Liver (tissue), 9 donors: Measurements from ENCODE around the gene RWDD4. TPM values are rescaled to one million over a fixed set of nuclear protein-coding genes. Genes with fewer than 3 reads are reported as not detected.

ENCODE experiments used
- DNase-seq: peaks from one replicate; pipeline ENCODE4 v3.0.0-alpha.2; 2017; ENCODE audit warnings: low spot score
- H3K27ac ChIP-seq, 2 donors: one replicate each; pipeline ENCODE4 v1.7.0; 2013; ENCODE audit warnings: inconsistent platforms in 2 of 2, low read length in 2 of 2, control low read depth in 1 of 2, low read depth in 1 of 2, mild to moderate bottlenecking in 1 of 2
- H3K27me3 ChIP-seq, 4 donors: one replicate each; pipeline versions ENCODE4 v1.6.1 to v1.7.0; 2013; ENCODE audit warnings: low read length in 3 of 4, inconsistent platforms in 1 of 4, mild to moderate bottlenecking in 1 of 4, moderate library complexity in 1 of 4; ENCODE audit not compliant: control insufficient read depth in 4 of 4, insufficient read depth in 4 of 4
- H3K36me3 ChIP-seq, 4 donors: one replicate each; pipeline versions ENCODE4 v1.6.1 to v1.7.0; 2013; ENCODE audit warnings: low read length in 3 of 4, mild to moderate bottlenecking in 3 of 4, low read depth in 1 of 4, moderate library complexity in 1 of 4; ENCODE audit not compliant: control insufficient read depth in 4 of 4, insufficient read depth in 3 of 4
- H3K4me1 ChIP-seq, 4 donors: one replicate each; pipeline versions ENCODE4 v1.6.1 to v1.7.0; 2013; ENCODE audit warnings: low read length in 3 of 4, mild to moderate bottlenecking in 3 of 4, moderate library complexity in 1 of 4; ENCODE audit not compliant: control insufficient read depth in 4 of 4, insufficient read depth in 4 of 4
- H3K4me3 ChIP-seq, 3 donors: one replicate each; pipeline versions ENCODE4 v1.6.1 to v1.7.0; 2013; ENCODE audit warnings: low read length in 3 of 3, control low read depth in 1 of 3, low read depth in 1 of 3, mild to moderate bottlenecking in 1 of 3
- H3K9ac ChIP-seq, 2 donors: one replicate each; pipeline ENCODE4 v1.7.0; 2013; ENCODE audit warnings: low read length in 2 of 2, mild to moderate bottlenecking in 2 of 2, moderate library complexity in 2 of 2, control low read depth in 1 of 2, low read depth in 1 of 2
- H3K9me3 ChIP-seq, 4 donors: one replicate each; pipeline versions ENCODE4 v1.6.1 to v1.7.0; 2013; ENCODE audit warnings: low read length in 3 of 4; ENCODE audit not compliant: control insufficient read depth in 4 of 4
- CTCF ChIP-seq: fragments of 150-350 bp; IDR thresholded peaks from 2 replicates; pipeline ENCODE4 v1.5.1; 2017; ENCODE audit warnings: improper control_type of control experiment, low read depth, low read length; ENCODE audit not compliant: missing input control
- HNF4G ChIP-seq: IDR thresholded peaks from 2 replicates; pipeline ENCODE4 v1.6.1; 2016; ENCODE audit warnings: antibody characterized with exemption
- JUND ChIP-seq, 2 donors: IDR thresholded peaks; 2 replicates each; pipeline ENCODE4 v1.6.1; 2016; ENCODE audit warnings: antibody characterized with exemption in 2 of 2
- RAD21 ChIP-seq, 2 donors: IDR thresholded peaks; 2 replicates each; pipeline ENCODE4 v1.6.1; 2016; ENCODE audit warnings: antibody characterized with exemption in 2 of 2, mild to moderate bottlenecking in 2 of 2
- REST ChIP-seq: IDR thresholded peaks from 2 replicates; pipeline ENCODE4 v1.6.1; 2016; ENCODE audit warnings: antibody characterized with exemption, mild to moderate bottlenecking
- RXRA ChIP-seq, 2 donors: IDR thresholded peaks; 2 replicates each; pipeline ENCODE4 v1.6.1; 2017 to 2018; ENCODE audit warnings: antibody characterized with exemption in 2 of 2, mild to moderate bottlenecking in 1 of 2
- SP1 ChIP-seq: IDR thresholded peaks from 2 replicates; pipeline ENCODE4 v1.6.1; 2018; ENCODE audit warnings: antibody characterized with exemption, mild to moderate bottlenecking
- TAF1 ChIP-seq: conservative IDR thresholded peaks from 2 replicates; pipeline ENCODE4 v1.6.1; 2016; ENCODE audit warnings: antibody characterized with exemption, mild to moderate bottlenecking
- YY1 ChIP-seq: IDR thresholded peaks from 2 replicates; pipeline ENCODE4 v1.6.1; 2016; ENCODE audit warnings: antibody characterized with exemption, mild to moderate bottlenecking
- WGBS: extraction: QIAGEN DNeasy Blood & Tissue Kit; methylation state at CpG from one replicate; pipeline ENCODE4 v1.1.7; 2013; 5-methylcytosine and 5-hydroxymethylcytosine counted together
- polyA plus RNA-seq, 2 donors: library from polyadenylated mRNA; stranded (reverse) in 1 of 2; unstranded in 1 of 2; fragments of 200-250 nt in 1 of 2; fragments of >200 nt in 1 of 2; fragmentation: Nextera tagmentation in 1 of 2; extraction: Ambion mirVana in 1 of 2; gene quantifications; one replicate each; pipeline versions ENCODE4 v1.2.1 to v1.2.3, GENCODE V29; 2013 to 2015
- total RNA-seq, 2 donors: library from RNA; depleted of rRNA; stranded (reverse); fragments of >200 nt; gene quantifications; one replicate each; pipeline ENCODE4 v1.2.3, GENCODE V29; 2014
- donor health status: healthy.
- donor health status: healthy.
- donor health status: healthy.
- donor health status: healthy.
- donor health status: healthy.

Gene RWDD4
- total and polyA plus RNA-seq, 4 donors, result 6.5 to 17.9 (median 8.9) TPM

DNA sequence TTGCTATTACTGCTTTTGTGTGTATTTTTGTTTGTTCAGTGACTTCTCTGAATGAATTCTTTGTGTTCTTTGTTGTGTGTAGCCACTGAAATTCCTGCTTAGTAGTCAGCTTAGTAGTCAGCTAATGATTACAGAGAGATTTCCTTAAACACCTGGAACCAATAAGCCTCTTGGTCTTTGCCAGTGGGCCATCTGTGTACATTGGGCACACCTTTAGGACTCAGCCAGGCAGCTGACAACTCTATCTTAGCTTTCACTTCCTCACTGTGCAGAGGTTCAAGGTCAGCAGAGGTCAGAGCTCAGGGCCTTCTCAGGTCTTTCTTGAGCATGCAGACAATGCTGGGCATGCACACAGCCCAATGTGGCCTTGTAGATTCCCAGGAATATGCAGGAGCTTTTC lies 59.3 kb downstream of the RWDD4 start:
- Histone ChIP-seq H3K27ac (no peak overlapping the region), H3K9ac (no peak overlapping the region), H3K27me3 (no peaks in the 10 kb centered on the region), H3K36me3 (no peaks in the 10 kb centered on the region), H3K4me1 (no peaks in the 10 kb centered on the region), H3K9me3 (no peaks in the 10 kb centered on the region), H3K4me3 (no peak overlapping the region)
- DNase-seq, result no peak
- no peak for TF ChIP-seq CTCF
- no peak for TF ChIP-seq HNF4G
- no peak for TF ChIP-seq TAF1

GRCh38 chr4:183599284-183599683 lies 59.7 kb downstream of the RWDD4 start:
- Histone ChIP-seq H3K36me3 (no peaks in the 10 kb centered on the region), H3K9me3 (no peaks in the 10 kb centered on the region), H3K27ac (no peak overlapping the region), H3K4me3 (no peak overlapping the region), H3K4me1 (no peaks in the 10 kb centered on the region), H3K27me3 (no peaks in the 10 kb centered on the region), H3K9ac (no peak overlapping the region)
- no peak for DNase-seq
- TF ChIP-seq YY1, result no peak
- no peak for TF ChIP-seq JUND (IDR thresholded peaks at IDR 0.05)
- no peak for TF ChIP-seq RXRA (IDR thresholded peaks at IDR 0.05)
- TF ChIP-seq RAD21 (IDR thresholded peaks at IDR 0.05), result no peak
- no peak for TF ChIP-seq HNF4G
- TF ChIP-seq REST, result no peak

DNA sequence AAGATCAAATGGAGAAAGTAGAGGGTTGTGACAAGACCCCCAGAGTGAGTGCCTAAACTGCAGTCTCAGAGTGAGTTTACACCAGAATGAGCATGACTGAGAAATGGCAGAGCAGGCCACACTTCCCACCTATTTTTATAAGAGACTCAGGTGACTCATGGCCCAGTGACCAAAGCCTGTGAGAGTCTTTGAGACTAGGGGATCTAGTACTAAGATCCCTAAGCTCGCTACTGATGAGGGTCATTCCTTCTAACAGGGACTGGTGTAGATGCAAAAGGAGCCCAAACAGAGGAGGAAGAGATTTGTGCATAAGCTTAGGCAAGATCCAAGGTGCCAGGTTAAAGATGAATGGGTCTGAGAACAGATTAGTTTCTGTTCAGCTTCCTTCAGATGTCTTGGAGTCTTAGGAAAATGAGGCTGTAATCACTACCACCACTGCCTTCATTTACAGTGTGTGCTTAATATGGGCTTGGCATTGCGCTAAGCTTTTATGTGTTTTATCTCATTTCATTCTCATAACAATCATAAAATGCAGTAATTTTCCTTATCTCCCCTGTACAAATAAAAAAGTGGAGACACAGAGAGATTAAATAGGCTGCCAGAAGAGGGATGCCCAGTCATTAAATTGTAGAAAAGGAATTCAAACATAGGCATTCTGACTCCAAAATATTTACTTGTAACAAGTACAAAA lies 62.8 kb downstream of the RWDD4 start:
- Histone ChIP-seq H3K9ac (no peak overlapping the region), H3K9me3 (no peaks in the 10 kb centered on the region), H3K27me3 (no peaks in the 10 kb centered on the region), H3K36me3 (no peaks in the 10 kb centered on the region), H3K4me3 (no peak overlapping the region), H3K27ac (no peak overlapping the region), H3K4me1 (no peaks in the 10 kb centered on the region)
- no peak for TF ChIP-seq SP1
- TF ChIP-seq RXRA (IDR thresholded peaks at IDR 0.05), result no peak
- no peak for TF ChIP-seq JUND (IDR thresholded peaks at IDR 0.05)
- DNase-seq, result no peak
- 87% methylated on average over 2 of the region's 2 CpGs for WGBS
